Natural killer cell (primary cell): Measurements from ENCODE around the gene MACF1. TPM values are rescaled to one million over a fixed set of nuclear protein-coding genes. Genes with fewer than 3 reads are reported as not detected.
"Not testable (repeated sequence)": the region's sequence is repeated elsewhere in the genome, so short reads cannot be mapped to it uniquely, and the experiment has no call there.

Experiments
- ATAC-seq, 3 donors: fragments of 150-1000 bp in 2 of 3; fragments of 200-7000 bp in 1 of 3; cut with Tn5 transposase; 1 replicate in 1 of 3; 2 replicates in 2 of 3; pipeline ENCODE4 v1.10.0; 2021; ENCODE audit warnings: mild to moderate bottlenecking in 2 of 3, moderate library complexity in 2 of 3
- DNase-seq, 2 donors: peaks; one replicate each; pipeline versions ENCODE4 v3.0.0 to v3.0.0-alpha.2; 2013 to 2021; ENCODE audit warnings: mixed read lengths in 1 of 2
- H3K27ac ChIP-seq: one replicate; pipeline ENCODE4 v1.5.1; 2013; ENCODE audit warnings: mild to moderate bottlenecking, low read length
- H3K27me3 ChIP-seq: one replicate; pipeline ENCODE4 v1.6.1; 2013; ENCODE audit warnings: low read length; ENCODE audit not compliant: control insufficient read depth, insufficient read depth
- H3K36me3 ChIP-seq: one replicate; pipeline ENCODE4 v1.6.1; 2013; ENCODE audit warnings: low read length; ENCODE audit not compliant: control insufficient read depth, insufficient read depth
- H3K4me1 ChIP-seq: one replicate; pipeline ENCODE4 v1.6.1; 2013; ENCODE audit warnings: low read length; ENCODE audit not compliant: control insufficient read depth, insufficient read depth
- H3K4me3 ChIP-seq: one replicate; pipeline ENCODE4 v1.5.1; 2013; ENCODE audit warnings: low read length
- H3K9me3 ChIP-seq: one replicate; pipeline ENCODE4 v1.6.1; 2013; ENCODE audit warnings: low read length; ENCODE audit not compliant: control insufficient read depth, insufficient read depth
- H3K27ac Mint-ChIP-seq, 2 donors: one replicate each; pipeline ENCODE4 v1.8.0; 2022; ENCODE audit warnings: mild to moderate bottlenecking in 2 of 2, mixed read lengths in 2 of 2, moderate library complexity in 1 of 2
- H3K27me3 Mint-ChIP-seq, 2 donors: one replicate each; pipeline ENCODE4 v1.8.0; 2022; ENCODE audit warnings: low read depth in 2 of 2, mixed read lengths in 2 of 2
- H3K36me3 Mint-ChIP-seq: one replicate; pipeline ENCODE4 v1.8.0; 2022; ENCODE audit warnings: mixed read lengths
- H3K4me1 Mint-ChIP-seq, 2 donors: one replicate each; pipeline ENCODE4 v1.8.0; 2022; ENCODE audit warnings: mixed read lengths in 2 of 2
- H3K4me3 Mint-ChIP-seq: one replicate; pipeline ENCODE4 v1.8.0; 2022; ENCODE audit warnings: mild to moderate bottlenecking, moderate library complexity, mixed read lengths
- H3K9me3 Mint-ChIP-seq, 2 donors: one replicate each; pipeline ENCODE4 v1.8.0; 2022; ENCODE audit warnings: mixed read lengths in 2 of 2
- CTCF ChIP-seq: fragments of 200-600 bp; IDR thresholded peaks from one replicate; pipeline ENCODE4 v1.8.0; 2022; ENCODE audit warnings: antibody characterized with exemption
- WGBS: methylation state at CpG from one replicate; pipeline ENCODE4 v1.1.7; 2013; ENCODE audit warnings: missing lambda C conversion rate; ENCODE audit not compliant: insufficient coverage; 5-methylcytosine and 5-hydroxymethylcytosine counted together
- intact Hi-C: fragments of 100-400 bp; cut with micrococcal nuclease; formaldehyde crosslinking; loops from one replicate; pipeline ENCODE4 v1.14.2; 2022
- total RNA-seq, 4 donors: library from RNA; stranded (reverse); fragments of 120-200 nt in 1 of 4; gene quantifications; one replicate each; pipeline versions ENCODE4 v1.2.3 to v1.2.4, GENCODE V29; 2013 to 2022

The MACF1 gene
- total RNA-seq, 3 donors from 2014 or later (not counting 1 experiment from before 2014, with no cell fraction given) = 752 to 811 (median 752) TPM

- Histone ChIP-seq H3K9me3 (no peaks in the 10 kb centered on the region), H3K27me3 (no peaks in the 10 kb centered on the region), H3K36me3 (no peaks in the 10 kb centered on the region), H3K27ac (peak overlapping the region; percentile 90), H3K4me3 (peak overlapping the region; percentile 45), H3K4me1 (peaks cover 21% of the 10 kb centered on the region)
- WGBS = 8% methylated on average over 4 of the region's 4 CpGs
- intact Hi-C loops = loop anchor here (1.0 kb wide), 1 partner anchor 10 kb away; no protein-coding TSS in a partner anchor
- Mint-ChIP-seq H3K27ac (peak overlapping the region; percentile 97 to 98), H3K4me3 (peak overlapping the region; percentile 98), H3K36me3 (peaks cover 5% of the 10 kb centered on the region), H3K9me3 (no peaks in the 10 kb centered on the region), H3K27me3 (no peaks in the 10 kb centered on the region), H3K4me1 (peaks cover 46 to 50% of the 10 kb centered on the region in 2 donors)
- ATAC-seq = peak; percentile 84 to 92 (median 85)
- no peak for TF ChIP-seq CTCF
- peak; percentile 51 to 59 for DNase-seq
Observed at GRCh38 chr1:39205102-39205780, 746 bp downstream of the MACF1 start.

- H3K36me3 Mint-ChIP-seq = peaks cover 5% of the 10 kb centered on the region
- WGBS = 10% methylated on average over 1 of the region's 3 CpGs
- ATAC-seq (peak in 2 of 3 donors; percentile 7 to 29), DNase-seq (peak in 1 of 2 donors; percentile 54)
- H3K4me3 Mint-ChIP-seq = peak overlapping the region; percentile 98
- H3K36me3 ChIP-seq = no peaks in the 10 kb centered on the region
- no peaks in the 10 kb centered on the region for H3K9me3 ChIP-seq
- H3K4me3 ChIP-seq = peak overlapping the region; percentile 45
- intact Hi-C loops = loop anchor here (1.0 kb wide), 1 partner anchor 9 kb away; no protein-coding TSS in a partner anchor
- peaks cover 21% of the 10 kb centered on the region for H3K4me1 ChIP-seq
- peak overlapping the region; percentile 97 to 98 for H3K27ac Mint-ChIP-seq
- peak overlapping the region; percentile 90 for H3K27ac ChIP-seq
- H3K27me3 ChIP-seq = no peaks in the 10 kb centered on the region
- no peaks in the 10 kb centered on the region for H3K9me3 Mint-ChIP-seq
- TF ChIP-seq CTCF = no peak
- H3K27me3 Mint-ChIP-seq = no peaks in the 10 kb centered on the region
- H3K4me1 Mint-ChIP-seq = peaks cover 44 to 49% of the 10 kb centered on the region in 2 donors
Observed at GRCh38 chr1:39205781-39206464, 1.4 kb downstream of the MACF1 start.

- H3K27ac ChIP-seq, H3K36me3 Mint-ChIP-seq, ATAC-seq, H3K27me3 ChIP-seq, H3K27me3 Mint-ChIP-seq, H3K9me3 Mint-ChIP-seq, H3K4me3 ChIP-seq, H3K9me3 ChIP-seq, H3K36me3 ChIP-seq, intact Hi-C loops, DNase-seq: not testable (repeated sequence)
- Mint-ChIP-seq H3K4me3 (peak overlapping the region; percentile 53), H3K4me1 (peaks cover 37 to 44% of the 10 kb centered on the region in 2 donors), H3K27ac (peak overlapping the region in 1 of 2 donors; percentile 66)
- H3K4me1 ChIP-seq = peaks cover 21% of the 10 kb centered on the region
- 92% methylated on average over 11 of the region's 12 CpGs for WGBS
Observed at GRCh38 chr1:39208360-39208759, 3.9 kb downstream of the MACF1 start.

- ATAC-seq (no peak), DNase-seq (no peak)
- peak overlapping the region in 1 of 2 donors; percentile 73 for H3K27ac Mint-ChIP-seq
- TF ChIP-seq CTCF = no peak
- H3K36me3 Mint-ChIP-seq = peaks cover 5% of the 10 kb centered on the region
- H3K27ac ChIP-seq = no peak overlapping the region
- H3K9me3 Mint-ChIP-seq = no peaks in the 10 kb centered on the region
- H3K4me3 Mint-ChIP-seq = no peak overlapping the region
- no peaks in the 10 kb centered on the region for H3K27me3 Mint-ChIP-seq
- H3K36me3 ChIP-seq = no peaks in the 10 kb centered on the region
- peaks cover 38 to 45% of the 10 kb centered on the region in 2 donors for H3K4me1 Mint-ChIP-seq
- H3K9me3 ChIP-seq = no peaks in the 10 kb centered on the region
- no peaks in the 10 kb centered on the region for H3K27me3 ChIP-seq
- peaks cover 17% of the 10 kb centered on the region for H3K4me1 ChIP-seq
- no peak overlapping the region for H3K4me3 ChIP-seq
- 100% methylated on average over 3 of the region's 3 CpGs for WGBS
- intact Hi-C loops = no loop called here
Observed at GRCh38 chr1:39210649-39211048, 6.2 kb downstream of the MACF1 start.
